A549 (cell line): ENCODE results near the gene ARHGAP42. TPM values are rescaled to one million over a fixed set of nuclear protein-coding genes. Genes with fewer than 3 reads are reported as not detected.

ENCODE experiments used
- ATAC-seq, 2 experiments: fragments of 200-7000 bp in 1 of 2; fragments of >200 bp in 1 of 2; cut with Nextera tagmentation in 1 of 2; cut with Tn5 transposase in 1 of 2; 3 replicates each; pipeline versions ENCODE4 v1.8.0 to v1.9.1; 2018 to 2020; ENCODE audit warnings: mild to moderate bottlenecking in 1 of 2, moderate library complexity in 1 of 2
- CTCF ChIA-PET: fragments of 300-600 bp; sonication (Branson Sonifier 250); formaldehyde crosslinking; extraction: SDS; loops from one replicate; lab custom pipeline; 2021; ENCODE audit warnings: antibody characterized with exemption, inconsistent platforms; lab: Yijun Ruan, JAX
- POLR2A ChIA-PET: fragments of 350-600 bp; formaldehyde crosslinking; extraction: SDS; loops from one replicate; lab custom pipeline; 2021; ENCODE audit warnings: antibody characterized with exemption, inconsistent platforms; lab: Yijun Ruan, JAX
- DNase-seq, 2 experiments: peaks; one replicate each; pipeline versions ENCODE4 v3.0.0 to v3.0.0-alpha.2; 2011 to 2016; ENCODE audit warnings: low read depth in 1 of 2, low spot score in 1 of 2
- FAIRE-seq: peaks from 2 replicates; lab custom pipeline; 2011; peaks lifted over from hg19 to GRCh38; lab: Jason Lieb, UNC
- H3K27ac ChIP-seq, 2 experiments: fragments of >200 bp; sonication (Bioruptor Twin); formaldehyde crosslinking; 3 replicates each; pipeline ENCODE4 v1.5.1; 2016 to 2017
- H3K4me1 ChIP-seq: fragments of >200 bp; sonication (Bioruptor Twin); formaldehyde crosslinking; 3 replicates; pipeline ENCODE4 v1.6.1; 2016
- H3K4me2 ChIP-seq: fragments of >200 bp; sonication (Bioruptor Twin); formaldehyde crosslinking; 3 replicates; pipeline ENCODE4 v1.6.1; 2016
- H3K4me3 ChIP-seq: fragments of >200 bp; sonication (Bioruptor Twin); formaldehyde crosslinking; 3 replicates; pipeline ENCODE4 v1.5.1; 2016
- H3K9me3 ChIP-seq: fragments of >200 bp; sonication (Bioruptor Twin); formaldehyde crosslinking; 3 replicates; pipeline ENCODE4 v1.6.1; 2016
- BHLHE40 ChIP-seq: IDR thresholded peaks from 2 replicates; pipeline ENCODE4 v1.6.1; 2012; ENCODE audit warnings: low read depth, low read length, inconsistent platforms
- CBX2 ChIP-seq: fragments of 200-600 bp; sonication (generic); IDR thresholded peaks from 2 replicates; pipeline ENCODE4 v1.6.1; 2016; ENCODE audit warnings: low read depth, mild to moderate bottlenecking, borderline replicate concordance
- CBX8 ChIP-seq: fragments of 200-600 bp; sonication (generic); IDR thresholded peaks from 2 replicates; pipeline ENCODE4 v1.6.1; 2016
- CEBPB ChIP-seq, 2 experiments: fragments of >200 bp in 1 of 2; sonication (Bioruptor Twin) in 1 of 2; formaldehyde crosslinking in 1 of 2; IDR thresholded peaks; 2 replicates each; pipeline ENCODE4 v1.6.1; 2012 to 2016
- CHD4 ChIP-seq: fragments of 200-600 bp; sonication (generic); IDR thresholded peaks from 2 replicates; pipeline ENCODE4 v1.6.1; 2016; ENCODE audit warnings: antibody characterized with exemption, mild to moderate bottlenecking, borderline replicate concordance
- CTCF ChIP-seq: fragments of >200 bp; sonication (Bioruptor Twin); formaldehyde crosslinking; IDR thresholded peaks from 3 replicates; pipeline ENCODE4 v1.5.1; 2016
- EHMT2 ChIP-seq: fragments of 200-600 bp; sonication (generic); IDR thresholded peaks from 2 replicates; pipeline ENCODE4 v1.6.1; 2016; ENCODE audit warnings: antibody characterized with exemption, low read depth, mild to moderate bottlenecking, moderate library complexity
- EP300 ChIP-seq, 2 experiments: fragments of >200 bp; sonication (Bioruptor Twin); formaldehyde crosslinking; IDR thresholded peaks; 2 replicates in 1 of 2; 3 replicates in 1 of 2; pipeline ENCODE4 v1.6.1; 2016 to 2017
- FOSB ChIP-seq: fragments of 250-450 bp; sonication (Bioruptor Pico); IDR thresholded peaks from 2 replicates; pipeline ENCODE4 v1.5.0; 2020; ENCODE audit warnings: mild to moderate bottlenecking, moderate library complexity
- FOXS1 ChIP-seq: fragments of 250-450 bp; sonication (Bioruptor Pico); IDR thresholded peaks from 2 replicates; pipeline ENCODE4 v1.5.0; 2020; ENCODE audit warnings: mild to moderate bottlenecking, moderate library complexity
- GATA3 ChIP-seq: IDR thresholded peaks from 2 replicates; pipeline ENCODE4 v1.6.1; 2012; ENCODE audit warnings: borderline replicate concordance
- HES2 ChIP-seq: fragments of >200 bp; sonication (Bioruptor Twin); formaldehyde crosslinking; IDR thresholded peaks from 2 replicates; pipeline ENCODE4 v1.6.1; 2016
- HMGXB4 ChIP-seq: fragments of 250-450 bp; sonication (Bioruptor Pico); IDR thresholded peaks from 2 replicates; pipeline ENCODE4 v1.5.0; 2021; ENCODE audit warnings: mild to moderate bottlenecking, moderate library complexity, borderline replicate concordance
- HOXB13 ChIP-seq: fragments of 250-450 bp; sonication (Bioruptor Pico); IDR thresholded peaks from 2 replicates; pipeline ENCODE4 v1.5.0; 2020; ENCODE audit warnings: low read depth, mild to moderate bottlenecking, moderate library complexity
- KDM1A ChIP-seq: fragments of 200-600 bp; sonication (generic); IDR thresholded peaks from 2 replicates; pipeline ENCODE4 v1.6.1; 2016; ENCODE audit warnings: low read depth, mild to moderate bottlenecking
- KDM5A ChIP-seq: fragments of 200-600 bp; sonication (generic); IDR thresholded peaks from 2 replicates; pipeline ENCODE4 v1.6.1; 2016; ENCODE audit warnings: antibody characterized with exemption, mild to moderate bottlenecking
- MAX ChIP-seq: IDR thresholded peaks from 2 replicates; pipeline ENCODE4 v1.6.1; 2012
- NFE2L2 ChIP-seq: fragments of 150-350 bp; conservative IDR thresholded peaks from 2 replicates; pipeline ENCODE4 v1.6.1; 2014; ENCODE audit warnings: low read length
- NPAS2 ChIP-seq: fragments of 250-450 bp; sonication (Bioruptor Pico); IDR thresholded peaks from 2 replicates; pipeline ENCODE4 v1.8.0; 2022; ENCODE audit warnings: mild to moderate bottlenecking, moderate library complexity, borderline replicate concordance
- PBX3 ChIP-seq: IDR thresholded peaks from 2 replicates; pipeline ENCODE4 v1.6.1; 2012
- PHF8 ChIP-seq: fragments of 200-600 bp; sonication (generic); IDR thresholded peaks from 2 replicates; pipeline ENCODE4 v1.6.1; 2016; ENCODE audit warnings: low read depth, mild to moderate bottlenecking, antibody characterized with exemption, moderate library complexity, borderline replicate concordance
- POLR2AphosphoS2 ChIP-seq: conservative IDR thresholded peaks from 2 replicates; pipeline ENCODE4 v1.6.1; 2012; ENCODE audit warnings: low read length, improper control_type of control experiment, inconsistent platforms
- RARB ChIP-seq: fragments of 250-450 bp; sonication (Bioruptor Pico); IDR thresholded peaks from 2 replicates; pipeline ENCODE4 v1.8.0; 2021; ENCODE audit warnings: mild to moderate bottlenecking, moderate library complexity
- RCOR1 ChIP-seq: fragments of 150-350 bp; IDR thresholded peaks from 2 replicates; pipeline ENCODE4 v1.6.1; 2014; ENCODE audit warnings: antibody characterized with exemption, low read length, low read depth
- TFCP2L1 ChIP-seq: fragments of 250-450 bp; sonication (Bioruptor Pico); IDR thresholded peaks from 2 replicates; pipeline ENCODE4 v1.5.0; 2021; ENCODE audit warnings: mild to moderate bottlenecking
- ZC3H11A ChIP-seq: fragments of 450-650 bp; IDR thresholded peaks from 2 replicates; pipeline ENCODE4 v1.6.1; 2014; ENCODE audit warnings: antibody characterized with exemption, mild to moderate bottlenecking
- ZNF302 ChIP-seq: fragments of 250-450 bp; sonication (Bioruptor Pico); IDR thresholded peaks from 2 replicates; pipeline ENCODE4 v1.9.0; 2021; ENCODE audit warnings: inconsistent platforms, mild to moderate bottlenecking, moderate library complexity
- ZSCAN20 ChIP-seq: fragments of 250-450 bp; sonication (Bioruptor Pico); IDR thresholded peaks from 2 replicates; pipeline ENCODE4 v1.8.0; 2022; ENCODE audit warnings: mild to moderate bottlenecking, moderate library complexity
- WGBS: methylation state at CpG from one replicate; pipeline ENCODE4 v1.1.6; 2017; ENCODE audit errors: missing lambda C conversion rate; 5-methylcytosine and 5-hydroxymethylcytosine counted together
- polyA plus RNA-seq, 4 experiments: library from polyadenylated mRNA; depleted of rRNA in 3 of 4; stranded (reverse); fragments of >200 nt; fragmentation: RNase III in 1 of 4; extraction: RNeasy Plus Mini Kit Qiagen cat#74134 plus additional on column Dnase treatment in 1 of 4; gene quantifications; 2 replicates in 3 of 4; 3 replicates in 1 of 4; pipeline ENCODE4 v1.2.3, GENCODE V29; 2011 to 2017

The ARHGAP42 gene
- polyA plus RNA-seq, 2 of the 4 experiments (the other 2 are of a cell fraction) = 5.1 to 17.0 TPM

GRCh38 chr11:100972046-100972445 is 285.0 kb downstream of the ARHGAP42 start:
- TF ChIP-seq CHD4 (no peak), CTCF (no peak), EP300 (IDR thresholded peaks at IDR 0.05) (no peak), ZNF302 (no peak), PBX3 (no peak), FOXS1 (CRISPR knock-in tag) (no peak), BHLHE40 (no peak), RCOR1 (no peak), HMGXB4 (no peak), ZSCAN20 (no peak), MAX (no peak), KDM5A (no peak), HOXB13 (CRISPR knock-in tag) (no peak)
- FAIRE-seq (no peak), DNase-seq (no peak), ATAC-seq (no peak)
- ChIA-PET CTCF (no interaction called here), POLR2A (no interaction called here)
- WGBS = 80% methylated on average over 6 of the region's 6 CpGs
- H3K4me3 ChIP-seq = no peak overlapping the region
- no peak overlapping the region for H3K27ac ChIP-seq
- H3K4me1 ChIP-seq = no peaks in the 10 kb centered on the region
- no peak overlapping the region for H3K4me2 ChIP-seq
- no peaks in the 10 kb centered on the region for H3K9me3 ChIP-seq

- 69% methylated on average over 2 of the region's 2 CpGs for WGBS
- POLR2A ChIA-PET = no interaction called here
- FAIRE-seq = no peak
- no peak overlapping the region for H3K4me3 ChIP-seq
- no peak for TF ChIP-seq EP300 (IDR thresholded peaks at IDR 0.05)
- TF ChIP-seq NFE2L2 = no peak
- TF ChIP-seq, all 56 proteins: peak for 0
- ATAC-seq = no peak
- DNase-seq = no peak
- no peak overlapping the region for H3K27ac ChIP-seq
- no peak overlapping the region for H3K4me2 ChIP-seq
- H3K9me3 ChIP-seq = no peaks in the 10 kb centered on the region
- CTCF ChIA-PET = interaction anchor here (0.6 kb wide), 1 partner anchor 500 kb away, joined by 3 read pairs; no protein-coding TSS in a partner anchor
- H3K4me1 ChIP-seq = no peaks in the 10 kb centered on the region
Observed at GRCh38 chr11:100978442-100978841, 291.4 kb downstream of the ARHGAP42 start.

- POLR2A ChIA-PET = no interaction called here
- CTCF ChIA-PET = interaction anchor here (0.6 to 2.3 kb wide), 2 partner anchors 457 to 499 kb away, joined by 3 to 9 read pairs; no protein-coding TSS in a partner anchor
- DNase-seq = no peak
- no peaks in the 10 kb centered on the region for H3K9me3 ChIP-seq
- H3K4me2 ChIP-seq = no peak overlapping the region
- FAIRE-seq = no peak
- H3K4me3 ChIP-seq = no peak overlapping the region
- H3K27ac ChIP-seq = no peak overlapping the region
- WGBS = 95% methylated on average over 2 of the region's 2 CpGs
- H3K4me1 ChIP-seq = no peaks in the 10 kb centered on the region
- no peak for ATAC-seq
- TF ChIP-seq HMGXB4 (no peak), NPAS2 (CRISPR knock-in tag) (no peak), ZC3H11A (no peak), GATA3 (no peak), HES2 (no peak), RARB (CRISPR knock-in tag) (no peak), TFCP2L1 (CRISPR knock-in tag) (no peak), PHF8 (no peak), KDM1A (no peak), PBX3 (no peak), FOSB (CRISPR knock-in tag) (no peak), EP300 (IDR thresholded peaks at IDR 0.05) (no peak), CBX8 (no peak), CBX2 (no peak), CEBPB (IDR thresholded peaks at IDR 0.05) (no peak), EHMT2 (no peak), POLR2AphosphoS2 (no peak)
Observed at GRCh38 chr11:100978939-100979338, 291.9 kb downstream of the ARHGAP42 start.
